HG03196 (cell line): ENCODE data around the gene OPALIN.

ENCODE experiments used
- ATAC-seq: cut with Tn5 transposase; IDR thresholded peaks from one replicate; pipeline ENCODE4 v1.9.1; 2021; ENCODE audit not compliant: unreplicated experiment

The OPALIN gene

DNA sequence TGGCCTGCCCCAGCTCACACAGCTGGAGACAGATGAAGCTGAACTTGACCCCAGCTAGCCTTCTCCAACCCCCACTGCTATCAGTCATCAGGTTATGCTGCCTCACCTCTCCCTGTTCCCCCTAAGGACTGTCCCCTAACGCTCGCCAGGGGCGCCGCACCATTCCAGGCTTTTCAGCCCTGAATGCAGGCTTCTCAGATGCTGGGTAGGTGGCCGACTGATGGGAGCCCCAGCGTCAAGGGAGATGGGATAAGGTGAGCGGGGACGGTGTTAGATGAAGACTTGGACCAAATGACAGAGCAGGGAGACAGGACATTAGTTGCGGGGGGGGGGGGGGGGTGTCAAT is 15.8 kb upstream of the OPALIN start:
- ATAC-seq: no peak

DNA sequence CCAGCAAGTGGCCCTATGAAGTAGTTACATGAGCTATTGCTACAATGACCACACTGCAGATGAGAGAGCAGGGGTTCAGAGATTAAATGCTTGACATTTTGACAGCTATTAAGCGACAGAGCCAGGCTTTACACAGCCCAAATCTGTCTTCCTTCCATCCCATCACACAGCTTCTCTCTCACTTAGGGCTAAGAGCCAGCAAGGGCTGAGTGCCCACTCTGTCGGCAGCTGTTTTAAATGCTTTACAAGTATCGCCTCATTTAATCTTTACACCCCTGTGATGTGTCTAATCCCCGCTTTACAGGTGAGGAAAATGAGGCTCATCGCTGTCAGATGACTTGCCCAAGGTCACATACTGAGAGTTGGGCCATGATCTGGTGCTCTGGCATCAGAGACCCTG is 15.2 kb upstream of the OPALIN start:
- no peak for ATAC-seq

GRCh38 chr10:96371356-96371755 is 12.6 kb upstream of the OPALIN start:
- no peak for ATAC-seq

- ATAC-seq: no peak
Measured at GRCh38 chr10:96370584-96371157, 11.9 kb upstream of the OPALIN start.

- ATAC-seq: no peak
Measured at GRCh38 chr10:96369890-96370583, 11.2 kb upstream of the OPALIN start.

DNA sequence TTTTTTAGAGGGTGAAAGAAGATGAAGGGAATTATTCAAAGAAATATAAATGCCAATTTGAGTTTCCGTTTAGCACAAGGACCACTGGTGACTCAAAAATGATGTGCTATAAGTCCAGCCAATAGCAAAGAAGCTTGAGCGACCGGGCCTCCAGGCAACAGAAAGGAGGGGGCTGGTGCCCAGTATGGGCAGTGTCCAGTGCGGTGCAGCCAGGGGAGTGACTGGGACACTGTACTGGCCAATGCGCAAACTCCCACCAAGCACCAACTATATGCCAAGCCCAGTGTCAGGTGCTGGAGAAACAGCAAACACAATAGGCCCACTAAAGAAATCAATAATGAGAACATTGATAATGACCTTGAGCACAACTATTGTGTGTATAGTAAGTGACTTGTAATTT is 10.2 kb upstream of the OPALIN start:
- no peak for ATAC-seq

GRCh38 chr10:96367470-96367869 is 8.7 kb upstream of the OPALIN start:
- ATAC-seq: no peak

GRCh38 chr10:96366508-96366907 is 7.7 kb upstream of the OPALIN start:
- no peak for ATAC-seq

DNA sequence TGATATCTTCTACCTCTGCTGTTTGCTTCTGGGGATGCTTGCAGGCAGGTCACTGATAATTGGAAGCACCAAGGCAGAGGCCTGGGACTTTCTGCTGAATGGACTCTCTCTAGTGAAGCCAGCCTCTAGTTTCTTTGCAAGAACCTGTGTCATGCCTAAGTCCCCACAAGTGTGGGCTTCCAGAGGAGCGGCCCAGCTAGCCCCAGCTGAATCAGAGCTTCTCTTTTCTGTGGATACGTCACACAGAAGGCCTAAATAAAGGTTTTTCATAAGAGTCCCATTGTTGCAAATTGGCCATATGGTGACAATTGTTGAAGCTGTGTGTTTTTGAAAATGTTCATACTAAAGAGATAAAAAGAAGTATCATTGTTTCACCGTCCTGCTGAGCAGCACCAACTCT is 6.8 kb upstream of the OPALIN start:
- ATAC-seq: no peak

DNA sequence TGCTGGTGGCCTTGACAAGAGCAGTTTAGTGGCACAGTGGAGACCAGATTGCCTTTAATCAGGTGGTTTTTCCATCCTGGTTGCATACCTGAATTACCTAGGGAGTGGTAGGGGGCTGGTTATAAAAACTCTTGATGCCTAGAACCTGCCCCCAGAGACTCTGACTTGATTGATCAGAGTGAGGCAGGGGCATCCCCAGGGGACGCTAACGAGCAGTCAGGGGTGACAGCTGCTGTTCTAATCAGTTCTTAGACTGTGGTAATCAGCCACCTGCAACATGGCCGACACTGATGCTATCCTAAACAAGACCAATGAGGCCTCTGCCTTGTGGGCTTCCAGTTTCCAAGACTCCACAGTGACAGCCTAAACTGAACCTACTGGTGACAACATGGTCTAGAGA is 2.0 kb upstream of the OPALIN start:
- no peak for ATAC-seq

DNA sequence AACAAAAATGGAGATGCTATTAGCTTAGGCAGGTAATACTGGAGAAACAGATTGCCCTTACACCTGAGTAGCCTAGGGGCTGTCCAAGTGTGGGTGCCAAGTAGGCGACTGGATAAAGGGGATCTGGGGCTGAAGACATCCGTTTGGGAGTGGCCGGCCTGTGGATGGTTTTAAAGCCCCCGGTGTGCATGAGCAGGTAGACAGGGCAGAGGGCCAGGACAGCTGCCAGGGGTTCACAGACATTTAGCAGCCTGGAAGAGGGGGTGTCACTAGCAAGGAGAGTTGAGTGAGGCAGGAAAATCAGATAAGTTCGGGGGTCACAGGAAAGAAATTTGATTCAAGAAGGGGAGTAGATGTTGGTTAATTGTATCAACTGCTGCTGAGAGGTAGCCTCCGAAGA is 1.5 kb upstream of the OPALIN start:
- ATAC-seq: no peak

DNA sequence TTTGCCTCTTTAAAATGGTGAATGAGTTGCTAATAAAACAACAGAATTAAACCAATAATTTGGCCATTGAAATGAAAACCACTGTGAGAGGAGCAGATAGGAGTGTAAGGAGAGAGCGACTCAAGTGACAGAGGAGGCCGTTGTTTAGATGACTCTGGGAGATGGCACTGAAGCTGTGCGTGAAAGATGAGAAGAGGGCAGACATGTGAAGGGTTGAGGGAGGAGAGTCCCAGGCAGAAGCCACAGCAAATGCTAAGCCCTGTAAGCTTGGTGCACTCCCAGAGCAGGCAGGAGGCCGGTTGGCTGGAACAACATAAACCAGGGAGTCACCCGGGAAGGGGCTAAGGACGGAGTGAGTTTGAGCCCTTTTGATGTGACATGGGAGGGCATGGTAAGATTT is 814 bp upstream of the OPALIN start:
- ATAC-seq: no peak

GRCh38 chr10:96357038-96357620 is 1.7 kb downstream of the OPALIN start:
- no peak for ATAC-seq

- no peak for ATAC-seq
Measured at GRCh38 chr10:96352582-96352981, 6.2 kb downstream of the OPALIN start.

DNA sequence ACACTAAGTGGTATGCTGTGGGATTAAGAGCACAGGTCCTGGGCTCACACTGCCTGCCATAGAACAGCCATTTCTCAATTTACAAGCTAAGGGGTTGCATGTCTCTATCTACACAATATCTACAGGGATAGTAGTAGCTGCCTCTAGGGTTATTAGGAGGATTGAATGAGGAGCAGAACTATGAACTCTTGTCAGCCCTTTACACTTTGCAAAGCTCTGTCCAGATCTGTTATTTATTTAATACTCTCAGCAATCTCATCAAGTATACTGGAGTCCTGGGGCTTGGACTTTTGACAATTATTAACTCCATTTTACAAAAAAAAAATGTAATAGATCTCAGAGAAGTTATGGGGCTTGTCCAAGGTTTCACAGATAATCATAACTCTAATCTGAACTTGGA is 6.8 kb downstream of the OPALIN start:
- ATAC-seq: no peak

DNA sequence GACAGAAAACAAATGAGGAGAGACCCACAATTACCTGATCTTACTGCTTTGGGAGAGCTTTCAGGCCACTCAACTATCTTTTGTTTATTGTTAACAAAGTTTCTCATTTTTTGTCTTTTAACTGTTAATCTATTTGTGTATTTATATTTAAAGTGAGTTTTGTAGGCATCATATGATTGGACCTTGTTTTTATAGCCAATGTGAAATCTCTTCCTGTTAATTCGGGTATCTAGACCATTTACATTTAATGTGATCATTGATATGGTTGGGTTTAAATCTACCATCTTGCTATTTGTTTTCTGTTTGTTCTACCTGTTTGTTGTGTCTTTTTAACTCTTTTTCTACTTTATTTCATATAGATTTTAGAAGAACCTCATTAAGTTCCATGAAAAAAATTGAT is 12.5 kb downstream of the OPALIN start:
- no peak for ATAC-seq

- no peak for ATAC-seq
Measured at GRCh38 chr10:96345222-96345621, 13.6 kb downstream of the OPALIN start.

DNA sequence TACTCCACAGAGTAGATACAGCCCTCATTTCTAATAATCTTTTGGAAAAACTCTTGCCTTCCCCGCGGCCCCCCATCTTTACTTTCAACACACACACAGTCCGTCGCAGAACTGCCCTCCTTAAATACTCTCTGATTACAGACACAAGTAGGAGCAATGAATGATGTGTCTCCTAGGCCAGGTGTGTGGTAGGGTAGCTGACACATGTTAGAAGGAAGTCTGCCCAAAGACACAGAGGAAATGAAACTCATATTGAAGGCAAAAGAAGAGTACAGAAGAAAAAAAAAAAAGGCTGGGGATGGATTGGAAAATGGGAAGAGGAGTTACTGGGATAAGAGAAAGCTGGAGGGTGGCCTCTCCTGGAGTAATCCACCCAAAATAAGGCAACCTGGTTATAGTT is 14.6 kb downstream of the OPALIN start:
- ATAC-seq: no peak

DNA sequence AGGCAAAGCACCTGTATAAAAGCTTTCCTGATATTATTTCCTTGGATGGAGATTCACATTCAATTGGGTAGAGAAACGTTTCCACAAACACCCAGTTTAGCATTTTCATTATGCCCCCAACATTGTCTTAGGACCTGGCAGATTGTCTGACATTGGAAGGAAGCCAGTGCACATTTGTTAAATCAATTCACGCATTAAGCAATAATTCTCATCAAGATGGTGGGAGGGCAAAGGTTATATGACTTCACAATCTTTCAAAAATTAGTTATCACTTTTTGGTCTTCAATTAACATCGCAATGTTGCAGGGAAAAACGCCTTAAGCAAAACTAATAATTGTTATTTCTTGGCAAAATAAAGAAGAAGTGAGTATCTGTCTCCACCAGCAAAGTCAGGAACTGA is 16.4 kb downstream of the OPALIN start:
- ATAC-seq: no peak

GRCh38 chr10:96341219-96342182 is 17.3 kb downstream of the OPALIN start:
- no peak for ATAC-seq

GRCh38 chr10:96339956-96340904 is 18.6 kb downstream of the OPALIN start:
- peak; percentile 55 for ATAC-seq
